Right lobe of liver (tissue), 4 donors: ENCODE results near the gene IGF2R.

Experiments used
- POLR2A ChIP-seq: fragments of 450-650 bp; IDR thresholded peaks from one replicate; pipeline ENCODE4 v1.6.1; 2017; ENCODE audit warnings: antibody characterized with exemption, mild to moderate bottlenecking
- TF ChIP-seq, protein P1 (sequence below), 4 donors: fragments of 200-600 bp in 3 of 4; fragments of 450-650 bp in 1 of 4; IDR thresholded peaks; one replicate each; pipeline versions ENCODE4 v1.5.1 to v1.8.0; 2016 to 2022; ENCODE audit warnings: antibody characterized with exemption in 4 of 4, mild to moderate bottlenecking in 2 of 4
- donor health status: DM: no; HTN: no; CAD: no.
- donor health status: DM: no; HTN: no; CAD: no.
- donor health status: DM: no; HTN: yes; CAD: no.

DNA sequence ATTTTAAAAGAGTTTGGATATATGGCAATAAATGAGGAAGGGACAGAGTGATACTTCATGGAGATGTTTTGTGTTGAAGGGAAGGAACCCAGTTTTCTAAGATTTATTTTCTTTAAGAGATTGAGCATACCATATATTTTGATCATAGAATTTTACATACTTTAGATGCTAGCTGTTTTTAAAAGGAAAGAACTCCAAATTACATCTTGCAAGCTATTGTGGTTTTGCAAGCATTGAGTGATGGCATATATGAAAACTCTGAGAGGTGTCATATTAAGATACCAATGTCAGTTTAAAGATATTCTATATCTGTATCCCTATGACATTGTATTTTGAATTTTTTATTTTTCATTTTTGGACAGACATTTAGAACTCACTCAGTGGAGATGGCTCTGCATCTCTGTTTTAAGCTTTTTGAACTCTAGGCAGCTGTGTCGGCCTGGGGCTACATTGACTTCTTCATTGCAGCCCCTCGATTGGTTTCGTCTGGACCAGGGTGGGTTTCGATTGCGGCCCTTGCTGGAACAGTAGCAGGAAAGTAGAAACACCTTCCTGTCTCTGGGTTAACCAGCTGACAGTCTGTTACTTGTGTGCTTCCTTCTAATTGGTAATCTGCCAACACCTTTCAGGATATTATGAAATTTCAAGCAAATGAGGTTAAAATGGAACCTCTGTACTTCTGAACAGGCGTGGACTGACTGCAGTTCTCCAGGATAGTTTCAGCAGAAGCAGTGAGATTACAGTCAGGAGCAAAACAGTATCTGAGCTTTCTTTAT is 14.0 kb downstream of the IGF2R start:
- TF ChIP-seq, protein P1, sequence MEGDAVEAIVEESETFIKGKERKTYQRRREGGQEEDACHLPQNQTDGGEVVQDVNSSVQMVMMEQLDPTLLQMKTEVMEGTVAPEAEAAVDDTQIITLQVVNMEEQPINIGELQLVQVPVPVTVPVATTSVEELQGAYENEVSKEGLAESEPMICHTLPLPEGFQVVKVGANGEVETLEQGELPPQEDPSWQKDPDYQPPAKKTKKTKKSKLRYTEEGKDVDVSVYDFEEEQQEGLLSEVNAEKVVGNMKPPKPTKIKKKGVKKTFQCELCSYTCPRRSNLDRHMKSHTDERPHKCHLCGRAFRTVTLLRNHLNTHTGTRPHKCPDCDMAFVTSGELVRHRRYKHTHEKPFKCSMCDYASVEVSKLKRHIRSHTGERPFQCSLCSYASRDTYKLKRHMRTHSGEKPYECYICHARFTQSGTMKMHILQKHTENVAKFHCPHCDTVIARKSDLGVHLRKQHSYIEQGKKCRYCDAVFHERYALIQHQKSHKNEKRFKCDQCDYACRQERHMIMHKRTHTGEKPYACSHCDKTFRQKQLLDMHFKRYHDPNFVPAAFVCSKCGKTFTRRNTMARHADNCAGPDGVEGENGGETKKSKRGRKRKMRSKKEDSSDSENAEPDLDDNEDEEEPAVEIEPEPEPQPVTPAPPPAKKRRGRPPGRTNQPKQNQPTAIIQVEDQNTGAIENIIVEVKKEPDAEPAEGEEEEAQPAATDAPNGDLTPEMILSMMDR (IDR thresholded peaks at IDR 0.05): no peak
- TF ChIP-seq POLR2A: no peak
